Right lobe of liver (tissue), 6 donors: ENCODE measurements around the gene AMPH. TPM values are rescaled to one million over a fixed set of nuclear protein-coding genes. Genes with fewer than 3 reads are reported as not detected.

Experiments used
- ATAC-seq, 4 donors: fragments of 200-7000 bp; cut with Tn5 transposase; one replicate each; pipeline ENCODE4 v1.9.1; 2020; ENCODE audit warnings: mild to moderate bottlenecking in 4 of 4, moderate library complexity in 4 of 4
- DNase-seq, 3 donors: peaks; one replicate each; pipeline ENCODE4 v3.0.0-alpha.2; 2020
- H3K27ac ChIP-seq, 3 donors: fragments of 200-600 bp; one replicate each; pipeline ENCODE4 v1.8.0; 2022
- H3K27me3 ChIP-seq, 2 donors: fragments of 200-600 bp; one replicate each; pipeline ENCODE4 v1.8.0; 2022
- H3K36me3 ChIP-seq, 4 donors: fragments of 200-600 bp; sonication (generic) in 1 of 4; one replicate each; pipeline versions ENCODE4 v1.5.1 to v1.8.0; 2017 to 2022; ENCODE audit warnings: control low read depth in 1 of 4
- H3K4me1 ChIP-seq, 4 donors: fragments of 200-600 bp; sonication (generic) in 1 of 4; one replicate each; pipeline versions ENCODE4 v1.5.1 to v1.8.0; 2017 to 2022; ENCODE audit warnings: control low read depth in 1 of 4
- H3K4me3 ChIP-seq, 3 donors: fragments of 200-600 bp; one replicate each; pipeline ENCODE4 v1.8.0; 2022
- H3K9me3 ChIP-seq, 4 donors: fragments of 200-600 bp; sonication (generic) in 1 of 4; one replicate each; pipeline versions ENCODE4 v1.5.1 to v1.8.0; 2017 to 2022; ENCODE audit warnings: control low read depth in 1 of 4
- POLR2A ChIP-seq: fragments of 450-650 bp; IDR thresholded peaks from one replicate; pipeline ENCODE4 v1.6.1; 2017; ENCODE audit warnings: antibody characterized with exemption, mild to moderate bottlenecking
- WGBS: methylation state at CpG from one replicate; pipeline ENCODE4 v1.1.6; 2018; ENCODE audit warnings: low coverage, low lambda C conversion rate; ENCODE audit not compliant: insufficient coverage; ENCODE audit errors: missing lambda C conversion rate; 5-methylcytosine and 5-hydroxymethylcytosine counted together
- intact Hi-C, 2 donors: fragments of 100-400 bp; cut with DNase I; formaldehyde crosslinking; loops; one replicate each; pipeline versions ENCODE4 v1.11.2 to v1.14.1; 2022
- total RNA-seq, 6 experiments: library from RNA; depleted of rRNA in 2 of 6; stranded (reverse); fragments of >200 nt in 2 of 6; fragmentation: NEBNext Ultra II Directional in 3 of 6; extraction: Animal tissue kit (Norgen Biotek cat#: 25700) in 3 of 6; gene quantifications; one replicate each; pipeline versions ENCODE4 v1.1.0 to v1.2.4, GENCODE V29; 2016 to 2023
- TF ChIP-seq, protein P1 (sequence below), 4 donors: fragments of 200-600 bp in 3 of 4; fragments of 450-650 bp in 1 of 4; IDR thresholded peaks; one replicate each; pipeline versions ENCODE4 v1.5.1 to v1.8.0; 2016 to 2022; ENCODE audit warnings: antibody characterized with exemption in 4 of 4, mild to moderate bottlenecking in 2 of 4
- donor health status: DM: no; HTN: yes; CAD: no.
- donor health status: DM: no; HTN: no; CAD: no.
- donor health status: DM: no; HTN: no; CAD: no.
- donor health status: DM: no; HTN: yes; CAD: no.
- donor health status: DM: no; HTN: yes; CAD: no.

Gene AMPH
- total RNA-seq, 6 experiments from 2014 or later = 0.20 to 0.67 (median 0.39) TPM

DNA sequence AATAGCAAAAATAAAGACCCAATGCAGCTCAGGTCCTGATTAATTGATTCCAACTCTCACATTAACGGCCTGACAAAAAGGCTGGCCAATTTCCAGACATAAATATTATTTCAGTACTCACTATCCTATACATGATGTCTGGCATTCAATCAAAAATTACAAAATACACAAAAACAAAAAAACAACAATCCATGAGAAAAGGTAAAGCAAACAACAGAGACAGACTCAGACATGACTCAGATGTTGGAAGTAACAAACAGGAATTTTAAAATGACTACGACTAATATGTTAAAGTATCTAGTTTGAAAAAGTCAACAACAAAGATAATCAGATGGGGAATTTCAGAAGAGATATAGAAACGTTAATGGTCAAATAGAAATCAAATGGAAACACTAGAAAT is 152.8 kb downstream of the AMPH start:
- no peaks in the 10 kb centered on the region for H3K4me1 ChIP-seq
- WGBS = 40% methylated on average over 3 of the region's 3 CpGs

DNA sequence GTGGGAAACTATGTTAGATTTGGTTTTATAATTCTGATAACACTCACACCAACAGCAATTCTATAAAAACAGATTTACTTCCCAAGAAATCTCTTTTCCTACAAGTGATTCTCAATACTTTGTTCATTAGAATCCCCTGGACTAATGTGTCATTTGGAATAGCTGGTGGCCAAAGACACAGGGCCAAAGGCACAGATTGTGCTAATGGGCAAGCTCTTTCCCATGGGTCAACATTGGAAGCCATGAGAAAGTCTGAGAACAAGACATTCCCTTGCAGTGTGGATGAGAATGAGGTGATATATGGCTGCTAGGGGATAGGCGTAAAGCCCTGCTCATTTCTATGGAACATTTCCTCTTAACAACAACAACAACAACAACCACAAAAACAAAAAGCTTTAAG is 153.8 kb downstream of the AMPH start:
- Histone ChIP-seq H3K4me1 (no peaks in the 10 kb centered on the region), H3K27ac (no peak overlapping the region), H3K27me3 (no peaks in the 10 kb centered on the region), H3K9me3 (no peaks in the 10 kb centered on the region), H3K4me3 (no peak overlapping the region), H3K36me3 (no peaks in the 10 kb centered on the region)
- DNase-seq (no peak), ATAC-seq (no peak)
- intact Hi-C loops = no loop called here
- TF ChIP-seq POLR2A = no peak
- TF ChIP-seq, protein P1, sequence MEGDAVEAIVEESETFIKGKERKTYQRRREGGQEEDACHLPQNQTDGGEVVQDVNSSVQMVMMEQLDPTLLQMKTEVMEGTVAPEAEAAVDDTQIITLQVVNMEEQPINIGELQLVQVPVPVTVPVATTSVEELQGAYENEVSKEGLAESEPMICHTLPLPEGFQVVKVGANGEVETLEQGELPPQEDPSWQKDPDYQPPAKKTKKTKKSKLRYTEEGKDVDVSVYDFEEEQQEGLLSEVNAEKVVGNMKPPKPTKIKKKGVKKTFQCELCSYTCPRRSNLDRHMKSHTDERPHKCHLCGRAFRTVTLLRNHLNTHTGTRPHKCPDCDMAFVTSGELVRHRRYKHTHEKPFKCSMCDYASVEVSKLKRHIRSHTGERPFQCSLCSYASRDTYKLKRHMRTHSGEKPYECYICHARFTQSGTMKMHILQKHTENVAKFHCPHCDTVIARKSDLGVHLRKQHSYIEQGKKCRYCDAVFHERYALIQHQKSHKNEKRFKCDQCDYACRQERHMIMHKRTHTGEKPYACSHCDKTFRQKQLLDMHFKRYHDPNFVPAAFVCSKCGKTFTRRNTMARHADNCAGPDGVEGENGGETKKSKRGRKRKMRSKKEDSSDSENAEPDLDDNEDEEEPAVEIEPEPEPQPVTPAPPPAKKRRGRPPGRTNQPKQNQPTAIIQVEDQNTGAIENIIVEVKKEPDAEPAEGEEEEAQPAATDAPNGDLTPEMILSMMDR (IDR thresholded peaks at IDR 0.05) = no peak
- 60% methylated on average over 1 of the region's 1 CpG for WGBS

More for the DNA sequence above, 152.8 kb downstream of the AMPH start:
- ATAC-seq (no peak), DNase-seq (no peak)
- no peaks in the 10 kb centered on the region for H3K9me3 ChIP-seq
- no peak overlapping the region for H3K4me3 ChIP-seq
- H3K27ac ChIP-seq = no peak overlapping the region
- intact Hi-C loops = no loop called here
- no peaks in the 10 kb centered on the region for H3K27me3 ChIP-seq
- no peaks in the 10 kb centered on the region for H3K36me3 ChIP-seq
- TF ChIP-seq, protein P1 (IDR thresholded peaks at IDR 0.05) = no peak
- no peak for TF ChIP-seq POLR2A

DNA sequence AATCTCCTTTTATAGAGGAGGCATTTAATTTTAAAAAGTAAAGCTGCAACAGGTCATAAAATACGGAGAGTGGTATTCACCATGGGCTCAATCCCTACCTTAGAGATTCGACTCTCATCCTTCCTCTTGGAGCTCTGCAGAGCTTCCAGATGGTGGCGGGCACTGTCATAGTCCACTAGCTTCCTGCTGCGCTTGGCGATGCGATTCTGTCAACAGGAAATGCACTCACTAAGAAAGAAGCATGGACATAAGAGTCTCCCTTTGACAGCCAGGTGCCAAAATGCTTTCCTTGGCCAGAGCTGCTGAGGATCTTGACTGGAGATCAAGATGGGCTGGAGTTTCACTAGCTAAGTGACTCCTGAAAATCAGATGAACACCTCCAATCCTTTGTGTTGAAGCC is 154.4 kb downstream of the AMPH start:
- Histone ChIP-seq H3K36me3 (no peaks in the 10 kb centered on the region), H3K4me3 (no peak overlapping the region), H3K27me3 (no peaks in the 10 kb centered on the region), H3K4me1 (no peaks in the 10 kb centered on the region), H3K9me3 (no peaks in the 10 kb centered on the region), H3K27ac (no peak overlapping the region)
- no peak for TF ChIP-seq POLR2A
- TF ChIP-seq, protein P1 (IDR thresholded peaks at IDR 0.05) = no peak
- intact Hi-C loops = no loop called here
- DNase-seq = no peak
- WGBS = 48% methylated on average over 6 of the region's 6 CpGs
- no peak for ATAC-seq

DNA sequence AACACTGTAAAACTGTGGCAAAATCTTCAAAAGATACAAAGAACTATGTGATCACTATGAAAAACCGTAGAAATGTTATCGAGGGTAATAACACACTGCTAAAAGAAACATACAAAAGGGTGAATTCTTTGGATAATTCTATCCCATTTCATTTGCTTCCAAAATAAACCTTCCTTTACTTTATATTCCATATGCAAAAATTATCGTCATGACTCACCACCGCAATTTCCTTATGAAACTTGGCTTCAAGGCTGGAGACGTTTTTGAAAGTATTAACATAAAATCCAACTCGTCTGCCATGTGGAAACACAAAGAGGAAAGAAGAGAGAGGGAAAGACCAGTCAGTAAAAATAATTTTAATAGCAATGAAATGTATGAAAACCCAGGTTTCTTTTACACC is 165.2 kb downstream of the AMPH start:
- 60% methylated on average over 6 of the region's 6 CpGs for WGBS
- no peak for TF ChIP-seq POLR2A
- TF ChIP-seq, protein P1 (IDR thresholded peaks at IDR 0.05) = no peak
- H3K4me3 ChIP-seq = no peak overlapping the region
- H3K27me3 ChIP-seq = no peaks in the 10 kb centered on the region
- no peaks in the 10 kb centered on the region for H3K9me3 ChIP-seq
- no peak for DNase-seq
- ATAC-seq = no peak
- intact Hi-C loops = no loop called here
- H3K4me1 ChIP-seq = no peaks in the 10 kb centered on the region
- H3K27ac ChIP-seq = no peak overlapping the region
- H3K36me3 ChIP-seq = no peaks in the 10 kb centered on the region
